HepG2 (cell line): ENCODE data around the gene SYVN1. TPM values are rescaled to one million over a fixed set of nuclear protein-coding genes. Genes with fewer than 3 reads are reported as not detected.

Experiments used
- CC2D1A ChIP-seq: sonication (generic); formaldehyde crosslinking; IDR thresholded peaks from 2 replicates; pipeline ENCODE4 v1.8.1; 2023; ENCODE audit warnings: mild to moderate bottlenecking, missing genetic modification reagents
- EHMT2 ChIP-seq: fragments of 200-600 bp; sonication (generic); IDR thresholded peaks from 2 replicates; pipeline ENCODE4 v1.7.0; 2017; ENCODE audit warnings: antibody characterized with exemption, low read depth, low read length, borderline replicate concordance
- EZH2 ChIP-seq: conservative IDR thresholded peaks from 2 replicates; pipeline ENCODE4 v1.6.1; 2012; ENCODE audit warnings: mild to moderate bottlenecking, low read depth, low read length, moderate library complexity
- FOSL1 ChIP-seq: sonication (generic); formaldehyde crosslinking; IDR thresholded peaks from 2 replicates; pipeline ENCODE4 v1.9.0; 2021; ENCODE audit warnings: missing genetic modification reagents, borderline replicate concordance
- GATA4 ChIP-seq: sonication (generic); IDR thresholded peaks from 2 replicates; pipeline ENCODE4 v1.6.1; 2016; ENCODE audit warnings: antibody characterized with exemption, low read depth, borderline replicate concordance
- JARID2 ChIP-seq: sonication (generic); formaldehyde crosslinking; IDR thresholded peaks from 2 replicates; pipeline ENCODE4 v1.8.1; 2023; ENCODE audit warnings: missing genetic modification reagents, inconsistent platforms; ENCODE audit not compliant: insufficient replicate concordance
- KDM1A ChIP-seq: IDR thresholded peaks from 2 replicates; pipeline ENCODE4 v1.6.1; 2016; ENCODE audit warnings: missing compliant biosample characterization
- PTBP1 ChIP-seq: fragments of 200-400 bp; formaldehyde crosslinking; IDR thresholded peaks from 2 replicates; pipeline ENCODE4 v1.6.1; 2018; ENCODE audit warnings: low read length, low read depth; ENCODE audit not compliant: poor library complexity, severe bottlenecking
- SKI ChIP-seq: fragments of 450-650 bp; IDR thresholded peaks from one replicate; pipeline ENCODE4 v1.6.1; 2018; ENCODE audit warnings: mild to moderate bottlenecking; ENCODE audit not compliant: partially characterized antibody
- TAF1 ChIP-seq: sonication (generic); formaldehyde crosslinking; IDR thresholded peaks from 2 replicates; pipeline ENCODE4 v1.4.0; 2020; ENCODE audit warnings: missing genetic modification reagents
- ZBTB20 ChIP-seq: sonication (generic); formaldehyde crosslinking; IDR thresholded peaks from 2 replicates; pipeline ENCODE4 v1.8.1; 2023; ENCODE audit warnings: missing genetic modification reagents, low read depth, mild to moderate bottlenecking, borderline replicate concordance
- ZFP90 ChIP-seq: sonication (generic); formaldehyde crosslinking; IDR thresholded peaks from 2 replicates; pipeline ENCODE4 v1.8.0; 2022; ENCODE audit warnings: missing genetic modification reagents, mild to moderate bottlenecking, inconsistent platforms, borderline replicate concordance
- ZNF33A ChIP-seq: sonication (generic); formaldehyde crosslinking; IDR thresholded peaks from 2 replicates; pipeline ENCODE4 v1.5.1; 2020; ENCODE audit warnings: missing genetic modification reagents, mild to moderate bottlenecking, moderate library complexity, borderline replicate concordance
- ZNF451 ChIP-seq: sonication (generic); formaldehyde crosslinking; IDR thresholded peaks from 2 replicates; pipeline ENCODE4 v1.5.0; 2020; ENCODE audit warnings: mild to moderate bottlenecking, missing genetic modification reagents
- ZNF562 ChIP-seq: sonication (generic); formaldehyde crosslinking; IDR thresholded peaks from 2 replicates; pipeline ENCODE4 v1.8.0; 2022; ENCODE audit warnings: missing genetic modification reagents, borderline replicate concordance
- ZNF589 ChIP-seq: sonication (generic); formaldehyde crosslinking; conservative IDR thresholded peaks from 2 replicates; pipeline ENCODE4 v1.8.0; 2022; ENCODE audit warnings: mild to moderate bottlenecking, moderate library complexity, missing genetic modification reagents
- ZNF737 ChIP-seq: sonication (generic); formaldehyde crosslinking; IDR thresholded peaks from 2 replicates; pipeline ENCODE4 v1.5.0; 2020; ENCODE audit warnings: missing genetic modification reagents, mild to moderate bottlenecking, borderline replicate concordance
- ZNF749 ChIP-seq: sonication (generic); formaldehyde crosslinking; IDR thresholded peaks from 2 replicates; pipeline ENCODE4 v1.8.0; 2022; ENCODE audit warnings: mild to moderate bottlenecking, missing genetic modification reagents, moderate library complexity, borderline replicate concordance
- polyA plus RNA-seq, 8 experiments: library from polyadenylated mRNA; depleted of rRNA in 3 of 8; stranded (reverse) in 7 of 8; unstranded in 1 of 8; fragments of >200 nt; fragmentation: Illumina TruSeq in 4 of 8; extraction: Trizol in 4 of 8; gene quantifications; 2 replicates each; pipeline versions ENCODE4 v1.2.1 to v1.2.3, GENCODE V29; 2011 to 2016; ENCODE audit warnings: low read depth in 4 of 8, missing spikeins in 1 of 8, mixed read lengths in 1 of 8; ENCODE audit not compliant: insufficient read depth in 1 of 8
- total RNA-seq, 5 experiments: library from RNA; depleted of rRNA; stranded (reverse); fragments of >200 nt; fragmentation: Illumina TruSeq; extraction: Trizol; gene quantifications; 2 replicates each; pipeline ENCODE4 v1.2.3, GENCODE V29; 2016; ENCODE audit warnings: low read depth in 1 of 5
- TF ChIP-seq, protein P1 (sequence below): IDR thresholded peaks from 2 replicates; pipeline ENCODE4 v1.6.1; 2012; ENCODE audit warnings: low read length, improper control_type of control experiment
- TF ChIP-seq, protein P2 (sequence below): IDR thresholded peaks from 2 replicates; pipeline ENCODE4 v1.6.1; 2016; ENCODE audit warnings: low read depth, borderline replicate concordance
- TF ChIP-seq, protein P3 (sequence below): sonication (generic); formaldehyde crosslinking; IDR thresholded peaks from 2 replicates; pipeline ENCODE4 v1.4.0; 2020; ENCODE audit warnings: missing genetic modification reagents

SYVN1 gene
- total and polyA plus RNA-seq, 2 of the 13 experiments (the other 11 are each of a cell fraction or from before 2014, with no cell fraction given): 10.3 to 22.5 TPM

DNA sequence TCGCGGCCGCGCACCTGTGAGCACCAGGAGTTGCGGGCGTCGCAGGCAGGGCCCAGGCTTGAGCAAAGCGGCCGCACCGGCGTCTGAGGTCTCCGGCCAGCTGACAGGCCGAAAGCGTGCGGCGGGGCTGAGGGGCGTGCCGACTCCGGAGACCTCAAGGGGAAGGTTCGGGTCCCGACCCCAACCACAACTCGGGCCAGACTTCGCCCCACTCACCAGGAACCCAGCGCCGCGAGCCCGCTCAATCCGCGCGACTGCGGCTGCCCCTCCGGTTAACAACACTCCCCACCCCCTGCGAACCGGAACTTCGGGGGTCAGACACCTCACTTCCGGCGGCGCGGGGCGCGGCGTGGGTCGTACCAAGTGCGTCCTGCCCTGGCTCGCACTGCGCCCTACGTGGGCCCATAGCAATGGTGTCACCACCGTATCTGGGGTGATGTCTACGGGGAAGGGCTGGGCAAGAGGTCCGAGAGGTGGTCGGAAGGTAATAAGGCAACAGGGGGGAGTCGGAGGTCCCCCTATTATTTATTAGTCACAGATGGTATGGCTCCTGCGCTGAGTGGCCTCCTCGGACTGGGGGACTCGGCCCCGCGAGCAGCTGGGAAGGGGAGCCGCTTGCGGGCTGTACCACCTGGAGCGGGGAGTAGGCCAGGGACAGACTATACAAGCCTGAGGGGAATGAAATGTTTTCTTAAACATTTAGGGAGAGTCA, at the start of gene SYVN1 (continued):
- TF ChIP-seq PTBP1 (no peak), ZBTB20 (peak; percentile 32; the same call in 1 of the 2 replicates), EZH2 (no peak), GATA4 (no peak), ZNF562 (CRISPR knock-in tag) (no peak), TAF1 (CRISPR knock-in tag) (peak; percentile 81), ZNF589 (peak; percentile 68; the same call in 1 of the 2 replicates), ZNF33A (CRISPR knock-in tag) (no peak), EHMT2 (no peak), KDM1A (CRISPR knock-in tag) (no peak), ZNF749 (CRISPR knock-in tag) (0 out of 2 replicates have a peak, but pooled peaks have one; percentile 38), FOSL1 (no peak), CC2D1A (CRISPR knock-in tag) (no peak), ZFP90 (CRISPR knock-in tag) (peak; percentile 64), SKI (no peak), JARID2 (peak; percentile 37), ZNF737 (CRISPR knock-in tag) (0 out of 2 replicates have a peak, but pooled peaks have one; percentile 50), ZNF451 (CRISPR knock-in tag) (no peak)
- TF ChIP-seq, protein P1, sequence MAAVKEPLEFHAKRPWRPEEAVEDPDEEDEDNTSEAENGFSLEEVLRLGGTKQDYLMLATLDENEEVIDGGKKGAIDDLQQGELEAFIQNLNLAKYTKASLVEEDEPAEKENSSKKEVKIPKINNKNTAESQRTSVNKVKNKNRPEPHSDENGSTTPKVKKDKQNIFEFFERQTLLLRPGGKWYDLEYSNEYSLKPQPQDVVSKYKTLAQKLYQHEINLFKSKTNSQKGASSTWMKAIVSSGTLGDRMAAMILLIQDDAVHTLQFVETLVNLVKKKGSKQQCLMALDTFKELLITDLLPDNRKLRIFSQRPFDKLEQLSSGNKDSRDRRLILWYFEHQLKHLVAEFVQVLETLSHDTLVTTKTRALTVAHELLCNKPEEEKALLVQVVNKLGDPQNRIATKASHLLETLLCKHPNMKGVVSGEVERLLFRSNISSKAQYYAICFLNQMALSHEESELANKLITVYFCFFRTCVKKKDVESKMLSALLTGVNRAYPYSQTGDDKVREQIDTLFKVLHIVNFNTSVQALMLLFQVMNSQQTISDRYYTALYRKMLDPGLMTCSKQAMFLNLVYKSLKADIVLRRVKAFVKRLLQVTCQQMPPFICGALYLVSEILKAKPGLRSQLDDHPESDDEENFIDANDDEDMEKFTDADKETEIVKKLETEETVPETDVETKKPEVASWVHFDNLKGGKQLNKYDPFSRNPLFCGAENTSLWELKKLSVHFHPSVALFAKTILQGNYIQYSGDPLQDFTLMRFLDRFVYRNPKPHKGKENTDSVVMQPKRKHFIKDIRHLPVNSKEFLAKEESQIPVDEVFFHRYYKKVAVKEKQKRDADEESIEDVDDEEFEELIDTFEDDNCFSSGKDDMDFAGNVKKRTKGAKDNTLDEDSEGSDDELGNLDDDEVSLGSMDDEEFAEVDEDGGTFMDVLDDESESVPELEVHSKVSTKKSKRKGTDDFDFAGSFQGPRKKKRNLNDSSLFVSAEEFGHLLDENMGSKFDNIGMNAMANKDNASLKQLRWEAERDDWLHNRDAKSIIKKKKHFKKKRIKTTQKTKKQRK: no peak
- TF ChIP-seq, protein P2, sequence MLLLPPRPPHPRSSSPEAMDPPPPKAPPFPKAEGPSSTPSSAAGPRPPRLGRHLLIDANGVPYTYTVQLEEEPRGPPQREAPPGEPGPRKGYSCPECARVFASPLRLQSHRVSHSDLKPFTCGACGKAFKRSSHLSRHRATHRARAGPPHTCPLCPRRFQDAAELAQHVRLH: peak; percentile 52; the same call in 1 of the 2 replicates
- TF ChIP-seq, protein P3, sequence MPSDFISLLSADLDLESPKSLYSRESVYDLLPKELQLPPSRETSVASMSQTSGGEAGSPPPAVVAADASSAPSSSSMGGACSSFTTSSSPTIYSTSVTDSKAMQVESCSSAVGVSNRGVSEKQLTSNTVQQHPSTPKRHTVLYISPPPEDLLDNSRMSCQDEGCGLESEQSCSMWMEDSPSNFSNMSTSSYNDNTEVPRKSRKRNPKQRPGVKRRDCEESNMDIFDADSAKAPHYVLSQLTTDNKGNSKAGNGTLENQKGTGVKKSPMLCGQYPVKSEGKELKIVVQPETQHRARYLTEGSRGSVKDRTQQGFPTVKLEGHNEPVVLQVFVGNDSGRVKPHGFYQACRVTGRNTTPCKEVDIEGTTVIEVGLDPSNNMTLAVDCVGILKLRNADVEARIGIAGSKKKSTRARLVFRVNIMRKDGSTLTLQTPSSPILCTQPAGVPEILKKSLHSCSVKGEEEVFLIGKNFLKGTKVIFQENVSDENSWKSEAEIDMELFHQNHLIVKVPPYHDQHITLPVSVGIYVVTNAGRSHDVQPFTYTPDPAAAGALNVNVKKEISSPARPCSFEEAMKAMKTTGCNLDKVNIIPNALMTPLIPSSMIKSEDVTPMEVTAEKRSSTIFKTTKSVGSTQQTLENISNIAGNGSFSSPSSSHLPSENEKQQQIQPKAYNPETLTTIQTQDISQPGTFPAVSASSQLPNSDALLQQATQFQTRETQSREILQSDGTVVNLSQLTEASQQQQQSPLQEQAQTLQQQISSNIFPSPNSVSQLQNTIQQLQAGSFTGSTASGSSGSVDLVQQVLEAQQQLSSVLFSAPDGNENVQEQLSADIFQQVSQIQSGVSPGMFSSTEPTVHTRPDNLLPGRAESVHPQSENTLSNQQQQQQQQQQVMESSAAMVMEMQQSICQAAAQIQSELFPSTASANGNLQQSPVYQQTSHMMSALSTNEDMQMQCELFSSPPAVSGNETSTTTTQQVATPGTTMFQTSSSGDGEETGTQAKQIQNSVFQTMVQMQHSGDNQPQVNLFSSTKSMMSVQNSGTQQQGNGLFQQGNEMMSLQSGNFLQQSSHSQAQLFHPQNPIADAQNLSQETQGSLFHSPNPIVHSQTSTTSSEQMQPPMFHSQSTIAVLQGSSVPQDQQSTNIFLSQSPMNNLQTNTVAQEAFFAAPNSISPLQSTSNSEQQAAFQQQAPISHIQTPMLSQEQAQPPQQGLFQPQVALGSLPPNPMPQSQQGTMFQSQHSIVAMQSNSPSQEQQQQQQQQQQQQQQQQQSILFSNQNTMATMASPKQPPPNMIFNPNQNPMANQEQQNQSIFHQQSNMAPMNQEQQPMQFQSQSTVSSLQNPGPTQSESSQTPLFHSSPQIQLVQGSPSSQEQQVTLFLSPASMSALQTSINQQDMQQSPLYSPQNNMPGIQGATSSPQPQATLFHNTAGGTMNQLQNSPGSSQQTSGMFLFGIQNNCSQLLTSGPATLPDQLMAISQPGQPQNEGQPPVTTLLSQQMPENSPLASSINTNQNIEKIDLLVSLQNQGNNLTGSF (CRISPR knock-in tag): peak; percentile 55
